ENCODE measurements around the gene CHPT1.
"Not testable (repeated sequence)": the region's sequence is repeated elsewhere in the genome, so short reads cannot be mapped to it uniquely, and the experiment has no call there.

The CHPT1 gene

GRCh38 chr12:101727098-101727497 is 29.7 kb downstream of the CHPT1 start:
- H3K36me3 ChIP-seq (ENCODE audit: control insufficient read depth, insufficient read depth, low read length): peaks cover 27% of the 10 kb centered on the region
- H3K27me3 ChIP-seq (ENCODE audit: control insufficient read depth, insufficient read depth, low read length): no peaks in the 10 kb centered on the region
- no peak overlapping the region for H3K27ac ChIP-seq (ENCODE audit: low read depth, low read length)
- no peaks in the 10 kb centered on the region for H3K9me3 ChIP-seq (ENCODE audit: control insufficient read depth, insufficient read depth, low read length)
- no peak overlapping the region for H3K9ac ChIP-seq (ENCODE audit: low read depth, low read length)
- no peak overlapping the region for H3K4me3 ChIP-seq (ENCODE audit: low read depth, low read length)
- no peaks in the 10 kb centered on the region for H3K4me1 ChIP-seq (ENCODE audit: control insufficient read depth, insufficient read depth, low read length)

GRCh38 chr12:101729842-101730241 is 32.4 kb downstream of the CHPT1 start:
- Histone ChIP-seq H3K27ac (ENCODE audit: low read depth, low read length) (no peak overlapping the region), H3K36me3 (ENCODE audit: control insufficient read depth, insufficient read depth, low read length) (peaks cover 16% of the 10 kb centered on the region; the same call in 1 of the 2 replicates), H3K9ac (ENCODE audit: low read depth, low read length) (no peak overlapping the region), H3K27me3 (ENCODE audit: control insufficient read depth, insufficient read depth, low read length) (no peaks in the 10 kb centered on the region), H3K4me1 (ENCODE audit: control insufficient read depth, insufficient read depth, low read length) (no peaks in the 10 kb centered on the region), H3K9me3 (ENCODE audit: control insufficient read depth, insufficient read depth, low read length) (no peaks in the 10 kb centered on the region), H3K4me3 (ENCODE audit: low read depth, low read length) (no peak overlapping the region)

DNA sequence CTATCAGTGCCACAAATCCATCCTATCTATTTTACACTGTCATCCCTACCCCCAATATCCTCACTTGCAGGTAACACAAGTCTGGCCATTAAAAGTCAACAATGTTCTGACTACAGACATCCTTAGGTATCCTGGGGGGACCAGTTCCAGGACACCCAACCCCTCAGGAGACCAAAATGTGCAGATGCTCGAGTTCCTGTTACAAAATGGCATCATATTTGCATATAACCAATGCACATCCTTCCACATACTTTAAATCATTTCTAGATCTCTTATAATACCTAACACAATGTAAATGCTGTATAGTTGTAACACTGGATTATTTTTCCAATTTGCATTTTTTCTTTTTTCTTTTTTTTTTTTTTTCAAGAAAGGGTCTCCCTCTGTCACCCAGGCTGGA is 34.9 kb downstream of the CHPT1 start:
- Histone ChIP-seq H3K9me3 (ENCODE audit: control insufficient read depth, insufficient read depth, low read length) (no peaks in the 10 kb centered on the region), H3K4me1 (ENCODE audit: control insufficient read depth, insufficient read depth, low read length) (no peaks in the 10 kb centered on the region), H3K36me3 (ENCODE audit: control insufficient read depth, insufficient read depth, low read length) (0 out of 2 replicates have a peak, but pooled peaks cover 4% of the 10 kb centered on the region), H3K4me3 (ENCODE audit: low read depth, low read length) (no peak overlapping the region), H3K27me3 (ENCODE audit: control insufficient read depth, insufficient read depth, low read length) (no peaks in the 10 kb centered on the region), H3K9ac (ENCODE audit: low read depth, low read length) (no peak overlapping the region), H3K27ac (ENCODE audit: low read depth, low read length) (no peak overlapping the region)

- Histone ChIP-seq H3K27ac (ENCODE audit: low read depth, low read length) (no peak overlapping the region), H3K4me1 (ENCODE audit: control insufficient read depth, insufficient read depth, low read length) (no peaks in the 10 kb centered on the region), H3K36me3 (ENCODE audit: control insufficient read depth, insufficient read depth, low read length) (0 out of 2 replicates have a peak, but pooled peaks cover 4% of the 10 kb centered on the region), H3K9ac (ENCODE audit: low read depth, low read length) (no peak overlapping the region), H3K9me3 (ENCODE audit: control insufficient read depth, insufficient read depth, low read length) (no peaks in the 10 kb centered on the region), H3K27me3 (ENCODE audit: control insufficient read depth, insufficient read depth, low read length) (no peaks in the 10 kb centered on the region), H3K4me3 (ENCODE audit: low read depth, low read length) (no peak overlapping the region)
Measured at GRCh38 chr12:101733166-101733565, 35.7 kb downstream of the CHPT1 start.

DNA sequence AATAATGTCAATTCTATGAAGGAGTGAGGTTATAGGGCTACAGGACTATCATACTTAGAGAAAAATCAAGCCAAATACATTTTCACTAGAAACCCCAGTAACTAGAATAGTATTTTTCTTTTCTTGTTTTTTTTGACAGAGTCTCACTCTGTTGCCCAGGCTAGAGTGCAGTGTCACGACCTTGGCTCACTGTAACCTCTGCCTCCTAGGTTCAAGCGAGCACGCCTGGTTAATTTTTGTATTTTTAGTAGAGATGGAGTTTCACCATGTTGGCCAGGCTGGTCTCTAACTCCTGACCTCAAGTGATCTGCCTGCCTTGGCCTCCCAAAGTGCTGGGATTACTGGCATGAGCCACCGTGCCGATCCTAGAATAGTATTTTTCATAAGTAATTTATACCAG is 37.0 kb downstream of the CHPT1 start:
- not testable (repeated sequence) for H3K9me3 ChIP-seq (ENCODE audit: control insufficient read depth, insufficient read depth, low read length); H3K4me3 ChIP-seq (ENCODE audit: low read depth, low read length); H3K36me3 ChIP-seq (ENCODE audit: control insufficient read depth, insufficient read depth, low read length); H3K9ac ChIP-seq (ENCODE audit: low read depth, low read length); H3K27me3 ChIP-seq (ENCODE audit: control insufficient read depth, insufficient read depth, low read length); H3K4me1 ChIP-seq (ENCODE audit: control insufficient read depth, insufficient read depth, low read length); H3K27ac ChIP-seq (ENCODE audit: low read depth, low read length)

DNA sequence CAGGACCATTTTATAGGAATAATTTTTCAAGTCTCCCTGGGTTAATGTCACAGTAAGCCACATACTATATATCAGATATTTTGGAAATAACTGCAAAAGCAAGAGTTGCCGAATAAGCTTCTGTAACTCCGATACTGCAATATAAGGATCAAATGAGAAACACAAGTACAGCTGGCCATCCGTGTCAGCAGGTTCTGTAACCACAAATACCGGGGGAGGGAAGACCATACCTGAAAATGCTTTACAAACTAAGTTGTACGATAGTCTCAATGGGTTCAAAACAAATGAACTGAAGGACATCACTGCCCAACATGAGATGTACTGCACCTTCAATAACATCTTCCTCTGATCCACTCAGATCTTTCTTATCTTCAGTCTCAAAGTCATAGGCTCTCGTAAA is 40.0 kb downstream of the CHPT1 start:
- no peaks in the 10 kb centered on the region for H3K9me3 ChIP-seq (ENCODE audit: control insufficient read depth, insufficient read depth, low read length)
- no peak overlapping the region for H3K9ac ChIP-seq (ENCODE audit: low read depth, low read length)
- H3K27me3 ChIP-seq (ENCODE audit: control insufficient read depth, insufficient read depth, low read length): no peaks in the 10 kb centered on the region
- H3K36me3 ChIP-seq (ENCODE audit: control insufficient read depth, insufficient read depth, low read length): no peaks in the 10 kb centered on the region
- H3K4me3 ChIP-seq (ENCODE audit: low read depth, low read length): no peak overlapping the region
- H3K4me1 ChIP-seq (ENCODE audit: control insufficient read depth, insufficient read depth, low read length): no peaks in the 10 kb centered on the region
- H3K27ac ChIP-seq (ENCODE audit: low read depth, low read length): no peak overlapping the region

DNA sequence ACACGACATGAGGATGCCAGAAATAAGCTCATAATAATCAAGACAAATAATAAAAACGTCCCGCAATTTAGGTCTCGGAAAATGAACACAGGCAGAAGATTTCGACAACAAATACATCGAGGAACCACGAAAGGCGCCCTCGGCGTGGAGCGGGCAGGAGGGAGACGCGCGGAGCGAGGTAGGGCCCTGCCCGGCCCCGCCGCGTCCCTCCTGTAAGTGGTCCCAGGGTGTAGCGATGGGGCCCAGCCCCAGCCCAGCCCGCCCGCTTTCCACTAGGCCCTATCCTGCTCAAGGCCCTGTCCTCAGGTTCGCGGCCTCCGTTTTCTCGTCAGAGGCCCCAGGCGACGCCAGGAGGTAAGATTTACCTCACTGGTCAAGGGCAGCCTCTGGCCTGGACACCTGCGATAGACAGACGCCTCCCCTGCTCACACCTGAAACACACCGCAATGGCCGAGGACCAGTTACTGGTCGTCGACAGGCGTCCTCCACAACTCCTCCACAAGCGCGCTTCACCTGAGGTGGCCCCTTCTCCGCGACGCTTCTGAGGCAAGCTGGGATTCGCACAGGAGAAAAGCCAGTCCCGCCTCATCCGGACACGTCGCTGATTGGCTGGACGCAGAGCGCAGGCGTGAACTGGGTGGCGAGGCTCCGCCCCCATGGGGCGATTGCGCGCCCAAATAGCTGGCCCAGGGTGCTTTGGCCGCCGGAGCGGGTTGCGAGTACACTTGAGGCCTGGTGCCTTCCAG is 41.7 kb downstream of the CHPT1 start, which contains the start of gene SYCP3:
Gene SYCP3 (minus strand): TSS at position 543 of the 746 bp plus-strand sequence. CDS start 1,527 bp downstream, outside the sequence.
- no peak within 1 kb of the TSS for H3K27ac ChIP-seq (ENCODE audit: low read depth, low read length)
- H3K9ac ChIP-seq (ENCODE audit: low read depth, low read length): no peak within 1 kb of the TSS
- no peaks in the 10 kb centered on the region for H3K27me3 ChIP-seq (ENCODE audit: control insufficient read depth, insufficient read depth, low read length)
- no peaks in the 10 kb centered on the region for H3K9me3 ChIP-seq (ENCODE audit: control insufficient read depth, insufficient read depth, low read length)
- H3K4me3 ChIP-seq (ENCODE audit: low read depth, low read length): no peak within 1 kb of the TSS
- H3K36me3 ChIP-seq (ENCODE audit: control insufficient read depth, insufficient read depth, low read length): peaks cover 10% of the 10 kb centered on the region
- H3K4me1 ChIP-seq (ENCODE audit: control insufficient read depth, insufficient read depth, low read length): no peaks in the 10 kb centered on the region

DNA sequence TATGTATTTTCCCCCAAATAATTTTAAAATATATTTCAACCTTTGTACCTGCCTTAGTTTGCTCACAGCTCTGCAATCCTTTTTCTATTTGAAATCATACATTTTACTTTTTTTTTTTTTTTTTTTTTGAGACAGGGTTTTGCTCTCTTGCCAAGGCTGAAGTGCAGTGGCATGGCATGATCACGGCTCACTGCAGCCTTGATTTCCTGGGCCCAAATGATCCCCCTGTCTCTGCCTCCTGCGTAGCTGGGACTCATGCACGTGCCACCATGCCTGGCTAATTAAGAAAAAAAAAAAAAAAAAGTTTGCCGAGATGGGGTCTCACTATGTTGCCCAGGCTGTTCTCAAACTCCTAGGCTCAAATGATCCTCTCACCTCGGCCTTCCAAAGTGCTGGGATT is 43.1 kb downstream of the CHPT1 start:
- Histone ChIP-seq H3K9me3 (ENCODE audit: control insufficient read depth, insufficient read depth, low read length) (no peaks in the 10 kb centered on the region), H3K36me3 (ENCODE audit: control insufficient read depth, insufficient read depth, low read length) (peaks cover 25% of the 10 kb centered on the region), H3K4me1 (ENCODE audit: control insufficient read depth, insufficient read depth, low read length) (no peaks in the 10 kb centered on the region), H3K27me3 (ENCODE audit: control insufficient read depth, insufficient read depth, low read length) (no peaks in the 10 kb centered on the region), H3K27ac (ENCODE audit: low read depth, low read length) (no peak overlapping the region), H3K4me3 (ENCODE audit: low read depth, low read length) (no peak overlapping the region), H3K9ac (ENCODE audit: low read depth, low read length) (no peak overlapping the region)

- Histone ChIP-seq H3K9me3 (ENCODE audit: control insufficient read depth, insufficient read depth, low read length) (no peaks in the 10 kb centered on the region), H3K4me1 (ENCODE audit: control insufficient read depth, insufficient read depth, low read length) (no peaks in the 10 kb centered on the region), H3K27ac (ENCODE audit: low read depth, low read length) (no peak overlapping the region), H3K27me3 (ENCODE audit: control insufficient read depth, insufficient read depth, low read length) (no peaks in the 10 kb centered on the region), H3K4me3 (ENCODE audit: low read depth, low read length) (no peak overlapping the region), H3K9ac (ENCODE audit: low read depth, low read length) (no peak overlapping the region), H3K36me3 (ENCODE audit: control insufficient read depth, insufficient read depth, low read length) (peaks cover 27% of the 10 kb centered on the region)
Measured at GRCh38 chr12:101740980-101741379, 43.5 kb downstream of the CHPT1 start.

DNA sequence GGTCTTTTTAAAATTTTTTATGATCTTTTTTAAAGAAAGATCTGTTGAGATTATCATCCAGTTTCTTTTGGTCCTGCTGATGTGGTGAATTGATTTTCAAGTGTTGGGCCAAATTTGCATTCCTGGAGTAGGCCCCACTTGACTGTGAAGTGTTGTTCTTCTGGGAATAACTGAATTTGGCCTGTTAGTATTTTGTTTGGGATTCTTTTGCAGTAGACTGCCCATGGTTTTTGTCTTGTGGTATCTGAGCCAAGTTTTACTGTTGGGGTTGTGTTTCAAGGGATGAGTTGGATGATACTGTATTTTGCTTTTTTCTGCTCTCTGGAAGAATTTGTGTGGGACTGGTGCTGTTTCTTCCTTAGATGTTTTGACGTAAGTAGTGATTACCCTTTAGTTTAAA is 45.8 kb downstream of the CHPT1 start:
- Histone ChIP-seq H3K36me3 (ENCODE audit: control insufficient read depth, insufficient read depth, low read length) (peaks cover 49% of the 10 kb centered on the region), H3K27ac (ENCODE audit: low read depth, low read length) (no peak overlapping the region), H3K9ac (ENCODE audit: low read depth, low read length) (no peak overlapping the region)

GRCh38 chr12:101743724-101744472 is 46.5 kb downstream of the CHPT1 start:
- Histone ChIP-seq H3K36me3 (ENCODE audit: control insufficient read depth, insufficient read depth, low read length) (peaks cover 56% of the 10 kb centered on the region), H3K9me3 (ENCODE audit: control insufficient read depth, insufficient read depth, low read length) (no peaks in the 10 kb centered on the region), H3K27ac (ENCODE audit: low read depth, low read length) (no peak overlapping the region)

More for the DNA sequence above, 45.8 kb downstream of the CHPT1 start:
- H3K4me3 ChIP-seq (ENCODE audit: low read depth, low read length): no peak overlapping the region
- no peaks in the 10 kb centered on the region for H3K27me3 ChIP-seq (ENCODE audit: control insufficient read depth, insufficient read depth, low read length)
- no peaks in the 10 kb centered on the region for H3K4me1 ChIP-seq (ENCODE audit: control insufficient read depth, insufficient read depth, low read length)
- H3K9me3 ChIP-seq (ENCODE audit: control insufficient read depth, insufficient read depth, low read length): no peaks in the 10 kb centered on the region

More at GRCh38 chr12:101743724-101744472, 46.5 kb downstream of the CHPT1 start:
- no peak overlapping the region for H3K9ac ChIP-seq (ENCODE audit: low read depth, low read length)
- no peaks in the 10 kb centered on the region for H3K27me3 ChIP-seq (ENCODE audit: control insufficient read depth, insufficient read depth, low read length)
- H3K4me1 ChIP-seq (ENCODE audit: control insufficient read depth, insufficient read depth, low read length): no peaks in the 10 kb centered on the region
- H3K4me3 ChIP-seq (ENCODE audit: low read depth, low read length): no peak overlapping the region

Measured in HUES48 (cell line).